Liver (tissue), 3 donors: ENCODE data around the gene MYL6B.

Experiments
- ATF3 ChIP-seq: IDR thresholded peaks from 2 replicates; pipeline ENCODE4 v1.6.1; 2016; ENCODE audit warnings: antibody characterized with exemption
- CTCF ChIP-seq: fragments of 150-350 bp; IDR thresholded peaks from 2 replicates; pipeline ENCODE4 v1.5.1; 2017; ENCODE audit warnings: improper control_type of control experiment, low read depth, low read length; ENCODE audit not compliant: missing input control
- EGR1 ChIP-seq, 2 donors: IDR thresholded peaks; 2 replicates each; pipeline ENCODE4 v1.6.1; 2016 to 2018; ENCODE audit warnings: antibody characterized with exemption in 2 of 2, low read depth in 2 of 2
- FOXA1 ChIP-seq: IDR thresholded peaks from 2 replicates; pipeline ENCODE4 v1.6.1; 2016; ENCODE audit warnings: antibody characterized with exemption
- GABPA ChIP-seq, 2 donors: IDR thresholded peaks in 1 of 2; conservative IDR thresholded peaks in 1 of 2; 2 replicates each; pipeline ENCODE4 v1.6.1; 2016; ENCODE audit warnings: antibody characterized with exemption in 2 of 2, mild to moderate bottlenecking in 1 of 2, moderate library complexity in 1 of 2
- HNF4A ChIP-seq, 2 donors: conservative IDR thresholded peaks; 2 replicates each; pipeline ENCODE4 v1.6.1; 2016; ENCODE audit warnings: antibody characterized with exemption in 2 of 2, mild to moderate bottlenecking in 2 of 2
- JUND ChIP-seq, 2 donors: IDR thresholded peaks; 2 replicates each; pipeline ENCODE4 v1.6.1; 2016; ENCODE audit warnings: antibody characterized with exemption in 2 of 2
- MAX ChIP-seq: IDR thresholded peaks from 2 replicates; pipeline ENCODE4 v1.6.1; 2016; ENCODE audit warnings: antibody characterized with exemption
- RAD21 ChIP-seq, 2 donors: IDR thresholded peaks; 2 replicates each; pipeline ENCODE4 v1.6.1; 2016; ENCODE audit warnings: antibody characterized with exemption in 2 of 2, mild to moderate bottlenecking in 2 of 2
- SP1 ChIP-seq: IDR thresholded peaks from 2 replicates; pipeline ENCODE4 v1.6.1; 2018; ENCODE audit warnings: antibody characterized with exemption, mild to moderate bottlenecking
- TAF1 ChIP-seq: conservative IDR thresholded peaks from 2 replicates; pipeline ENCODE4 v1.6.1; 2016; ENCODE audit warnings: antibody characterized with exemption, mild to moderate bottlenecking
- YY1 ChIP-seq: IDR thresholded peaks from 2 replicates; pipeline ENCODE4 v1.6.1; 2016; ENCODE audit warnings: antibody characterized with exemption, mild to moderate bottlenecking
- TF ChIP-seq, protein P1 (sequence below): IDR thresholded peaks from 2 replicates; pipeline ENCODE4 v1.6.1; 2016; ENCODE audit warnings: antibody characterized with exemption, mild to moderate bottlenecking
- TF ChIP-seq, protein P2 (sequence below): IDR thresholded peaks from 2 replicates; pipeline ENCODE4 v1.6.1; 2016; ENCODE audit warnings: antibody characterized with exemption
- donor health status: healthy.
- donor health status: healthy.

GRCh38 chr12:56153678-56154065, 1.3 kb downstream of the MYL6B start:
- TF ChIP-seq SP1 = no peak
- TF ChIP-seq YY1 = no peak
- TF ChIP-seq CTCF = no peak
- TF ChIP-seq HNF4A (conservative IDR thresholded peaks at IDR 0.05) = no peak
- no peak for TF ChIP-seq GABPA (IDR thresholded peaks at IDR 0.05 in 1 of 2, conservative IDR thresholded peaks at IDR 0.05 in 1 of 2)
- TF ChIP-seq JUND (IDR thresholded peaks at IDR 0.05) = no peak
- TF ChIP-seq FOXA1 = no peak
- TF ChIP-seq, protein P1, sequence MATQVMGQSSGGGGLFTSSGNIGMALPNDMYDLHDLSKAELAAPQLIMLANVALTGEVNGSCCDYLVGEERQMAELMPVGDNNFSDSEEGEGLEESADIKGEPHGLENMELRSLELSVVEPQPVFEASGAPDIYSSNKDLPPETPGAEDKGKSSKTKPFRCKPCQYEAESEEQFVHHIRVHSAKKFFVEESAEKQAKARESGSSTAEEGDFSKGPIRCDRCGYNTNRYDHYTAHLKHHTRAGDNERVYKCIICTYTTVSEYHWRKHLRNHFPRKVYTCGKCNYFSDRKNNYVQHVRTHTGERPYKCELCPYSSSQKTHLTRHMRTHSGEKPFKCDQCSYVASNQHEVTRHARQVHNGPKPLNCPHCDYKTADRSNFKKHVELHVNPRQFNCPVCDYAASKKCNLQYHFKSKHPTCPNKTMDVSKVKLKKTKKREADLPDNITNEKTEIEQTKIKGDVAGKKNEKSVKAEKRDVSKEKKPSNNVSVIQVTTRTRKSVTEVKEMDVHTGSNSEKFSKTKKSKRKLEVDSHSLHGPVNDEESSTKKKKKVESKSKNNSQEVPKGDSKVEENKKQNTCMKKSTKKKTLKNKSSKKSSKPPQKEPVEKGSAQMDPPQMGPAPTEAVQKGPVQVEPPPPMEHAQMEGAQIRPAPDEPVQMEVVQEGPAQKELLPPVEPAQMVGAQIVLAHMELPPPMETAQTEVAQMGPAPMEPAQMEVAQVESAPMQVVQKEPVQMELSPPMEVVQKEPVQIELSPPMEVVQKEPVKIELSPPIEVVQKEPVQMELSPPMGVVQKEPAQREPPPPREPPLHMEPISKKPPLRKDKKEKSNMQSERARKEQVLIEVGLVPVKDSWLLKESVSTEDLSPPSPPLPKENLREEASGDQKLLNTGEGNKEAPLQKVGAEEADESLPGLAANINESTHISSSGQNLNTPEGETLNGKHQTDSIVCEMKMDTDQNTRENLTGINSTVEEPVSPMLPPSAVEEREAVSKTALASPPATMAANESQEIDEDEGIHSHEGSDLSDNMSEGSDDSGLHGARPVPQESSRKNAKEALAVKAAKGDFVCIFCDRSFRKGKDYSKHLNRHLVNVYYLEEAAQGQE = no peak
- TF ChIP-seq EGR1 (IDR thresholded peaks at IDR 0.05; ENCODE audit: low read depth in 2 of 2) = no peak
- no peak for TF ChIP-seq ATF3
- no peak for TF ChIP-seq RAD21 (IDR thresholded peaks at IDR 0.05)
- TF ChIP-seq, protein P2, sequence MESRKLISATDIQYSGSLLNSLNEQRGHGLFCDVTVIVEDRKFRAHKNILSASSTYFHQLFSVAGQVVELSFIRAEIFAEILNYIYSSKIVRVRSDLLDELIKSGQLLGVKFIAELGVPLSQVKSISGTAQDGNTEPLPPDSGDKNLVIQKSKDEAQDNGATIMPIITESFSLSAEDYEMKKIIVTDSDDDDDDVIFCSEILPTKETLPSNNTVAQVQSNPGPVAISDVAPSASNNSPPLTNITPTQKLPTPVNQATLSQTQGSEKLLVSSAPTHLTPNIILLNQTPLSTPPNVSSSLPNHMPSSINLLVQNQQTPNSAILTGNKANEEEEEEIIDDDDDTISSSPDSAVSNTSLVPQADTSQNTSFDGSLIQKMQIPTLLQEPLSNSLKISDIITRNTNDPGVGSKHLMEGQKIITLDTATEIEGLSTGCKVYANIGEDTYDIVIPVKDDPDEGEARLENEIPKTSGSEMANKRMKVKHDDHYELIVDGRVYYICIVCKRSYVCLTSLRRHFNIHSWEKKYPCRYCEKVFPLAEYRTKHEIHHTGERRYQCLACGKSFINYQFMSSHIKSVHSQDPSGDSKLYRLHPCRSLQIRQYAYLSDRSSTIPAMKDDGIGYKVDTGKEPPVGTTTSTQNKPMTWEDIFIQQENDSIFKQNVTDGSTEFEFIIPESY = no peak
- no peak for TF ChIP-seq MAX
- TF ChIP-seq TAF1 = no peak
